ENCODE results near the gene TMOD1. TPM values are rescaled to one million over a fixed set of nuclear protein-coding genes. Genes with fewer than 3 reads are reported as not detected.
"Not testable (repeated sequence)": the region's sequence is repeated elsewhere in the genome, so short reads cannot be mapped to it uniquely, and the experiment has no call there.

Gene TMOD1
- total and polyA plus RNA-seq, 5 donors from 2014 or later, result 2.4 to 11.0 (median 3.7) TPM

DNA sequence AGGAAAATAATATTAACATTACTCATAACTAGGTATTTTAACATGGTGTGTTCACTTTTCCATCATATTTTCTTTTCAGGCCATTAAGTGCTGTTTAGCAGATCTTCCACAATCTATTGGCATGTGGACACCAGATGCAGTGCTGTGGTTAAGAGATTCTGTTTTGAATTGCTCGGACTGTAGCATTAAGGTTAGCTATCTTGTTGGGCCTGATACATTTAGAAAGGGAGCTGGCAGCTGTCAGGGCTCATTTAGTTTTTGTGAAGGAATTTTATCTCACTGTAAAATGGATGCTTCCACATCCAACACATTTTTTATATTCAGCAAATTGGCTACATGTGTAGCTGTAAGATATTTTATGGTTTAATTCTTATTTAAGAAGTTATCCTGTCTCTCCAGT lies 20.7 kb upstream of the TMOD1 start:
- Histone ChIP-seq H3K27ac (ENCODE audit: insufficient read depth, low read length, poor library complexity, severe bottlenecking) (no peak overlapping the region), H3K9me3 (ENCODE audit: control insufficient read depth in 2 of 2, low read length in 2 of 2) (no peaks in the 10 kb centered on the region), H3K4me1 (ENCODE audit: control insufficient read depth, insufficient read depth, low read length, poor library complexity, severe bottlenecking) (no peaks in the 10 kb centered on the region), H3K36me3 (ENCODE audit: control insufficient read depth, insufficient read depth, low read length) (peaks cover 43% of the 10 kb centered on the region), H3K27me3 (ENCODE audit: control insufficient read depth, insufficient read depth, low read length) (no peaks in the 10 kb centered on the region), H3K4me3 (ENCODE audit: low read depth, low read length) (no peak overlapping the region)
- Mint-ChIP-seq H3K27ac (no peak overlapping the region), H3K4me3 (no peak overlapping the region), H3K36me3 (peaks cover 49% of the 10 kb centered on the region), H3K4me1 (peaks cover 0 to 2% (median 0%) of the 10 kb centered on the region in 4 donors), H3K27me3 (no peaks in the 10 kb centered on the region), H3K9me3 (peaks cover 0 to 10% (median 0%) of the 10 kb centered on the region in 7 donors)
- DNase-seq (no peak), ATAC-seq (ENCODE audit: low read depth in 2 of 2) (no peak)

- H3K36me3 Mint-ChIP-seq, result peaks cover 58% of the 10 kb centered on the region
- DNase-seq, result no peak
- H3K4me3 Mint-ChIP-seq, result no peak overlapping the region
- no peaks in the 10 kb centered on the region for H3K27me3 Mint-ChIP-seq
- H3K9me3 Mint-ChIP-seq, result peaks cover 0 to 15% (median 1%) of the 10 kb centered on the region in 7 donors
- Histone ChIP-seq H3K9me3 (ENCODE audit: control insufficient read depth in 2 of 2, low read length in 2 of 2) (peaks cover 11% of the 10 kb centered on the region in 2 experiments), H3K4me3 (ENCODE audit: low read depth, low read length) (no peak overlapping the region), H3K4me1 (ENCODE audit: control insufficient read depth, insufficient read depth, low read length, poor library complexity, severe bottlenecking) (no peaks in the 10 kb centered on the region), H3K27me3 (ENCODE audit: control insufficient read depth, insufficient read depth, low read length) (no peaks in the 10 kb centered on the region), H3K27ac (ENCODE audit: insufficient read depth, low read length, poor library complexity, severe bottlenecking) (no peak overlapping the region), H3K36me3 (ENCODE audit: control insufficient read depth, insufficient read depth, low read length) (peaks cover 66% of the 10 kb centered on the region)
- peaks cover 0 to 4% (median 1%) of the 10 kb centered on the region in 4 donors for H3K4me1 Mint-ChIP-seq
- no peak for ATAC-seq (ENCODE audit: low read depth in 2 of 2)
- H3K27ac Mint-ChIP-seq, result no peak overlapping the region
Observed at GRCh38 chr9:97484134-97484533, 17.3 kb upstream of the TMOD1 start.

DNA sequence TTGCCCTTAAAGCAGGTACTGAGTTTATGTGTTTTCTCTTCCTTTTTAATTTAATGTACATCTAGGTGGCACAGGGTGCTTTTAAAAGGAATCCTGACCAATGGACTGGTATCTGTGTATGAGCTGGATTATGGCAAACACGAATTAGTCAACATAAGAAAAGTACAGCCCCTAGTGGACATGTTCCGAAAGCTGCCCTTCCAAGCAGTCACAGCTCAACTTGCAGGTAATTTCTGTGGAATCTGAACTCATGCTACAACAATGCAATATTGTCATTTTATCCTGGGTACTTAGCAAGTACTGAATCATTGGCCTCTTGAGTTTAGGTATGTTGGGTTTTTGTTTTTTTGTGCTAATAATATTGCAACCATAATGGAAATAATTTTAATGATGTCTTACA lies 14.4 kb upstream of the TMOD1 start:
- DNase-seq (no peak), ATAC-seq (ENCODE audit: low read depth in 2 of 2) (no peak)
- Mint-ChIP-seq H3K36me3 (peaks cover 57% of the 10 kb centered on the region), H3K4me1 (peaks cover 0 to 17% (median 1%) of the 10 kb centered on the region in 4 donors), H3K4me3 (no peak overlapping the region), H3K27ac (no peak overlapping the region), H3K9me3 (peaks cover 0 to 11% (median 1%) of the 10 kb centered on the region in 7 donors), H3K27me3 (no peaks in the 10 kb centered on the region)
- Histone ChIP-seq H3K27ac (ENCODE audit: insufficient read depth, low read length, poor library complexity, severe bottlenecking) (no peak overlapping the region), H3K27me3 (ENCODE audit: control insufficient read depth, insufficient read depth, low read length) (no peaks in the 10 kb centered on the region), H3K4me3 (ENCODE audit: low read depth, low read length) (no peak overlapping the region), H3K4me1 (ENCODE audit: control insufficient read depth, insufficient read depth, low read length, poor library complexity, severe bottlenecking) (no peaks in the 10 kb centered on the region), H3K36me3 (ENCODE audit: control insufficient read depth, insufficient read depth, low read length) (peaks cover 57% of the 10 kb centered on the region), H3K9me3 (ENCODE audit: control insufficient read depth in 2 of 2, low read length in 2 of 2) (peaks cover 11% of the 10 kb centered on the region in 2 experiments)

GRCh38 chr9:97487861-97488260 lies 13.6 kb upstream of the TMOD1 start:
- ATAC-seq (ENCODE audit: low read depth in 2 of 2) (no peak), DNase-seq (no peak)
- peaks cover 52% of the 10 kb centered on the region for H3K36me3 Mint-ChIP-seq
- no peak overlapping the region for H3K27ac Mint-ChIP-seq
- no peaks in the 10 kb centered on the region for H3K4me1 ChIP-seq (ENCODE audit: control insufficient read depth, insufficient read depth, low read length, poor library complexity, severe bottlenecking)
- peaks cover 49% of the 10 kb centered on the region for H3K36me3 ChIP-seq (ENCODE audit: control insufficient read depth, insufficient read depth, low read length)
- H3K9me3 ChIP-seq (ENCODE audit: control insufficient read depth in 2 of 2, low read length in 2 of 2), result peaks cover 11% of the 10 kb centered on the region in 2 experiments
- no peaks in the 10 kb centered on the region for H3K27me3 ChIP-seq (ENCODE audit: control insufficient read depth, insufficient read depth, low read length)
- H3K27me3 Mint-ChIP-seq, result no peaks in the 10 kb centered on the region
- H3K4me1 Mint-ChIP-seq, result peaks cover 0 to 21% (median 1%) of the 10 kb centered on the region in 4 donors
- no peak overlapping the region for H3K4me3 Mint-ChIP-seq
- H3K4me3 ChIP-seq (ENCODE audit: low read depth, low read length), result no peak overlapping the region
- H3K9me3 Mint-ChIP-seq, result peaks cover 0 to 8% (median 1%) of the 10 kb centered on the region in 7 donors
- H3K27ac ChIP-seq (ENCODE audit: insufficient read depth, low read length, poor library complexity, severe bottlenecking), result no peak overlapping the region

DNA sequence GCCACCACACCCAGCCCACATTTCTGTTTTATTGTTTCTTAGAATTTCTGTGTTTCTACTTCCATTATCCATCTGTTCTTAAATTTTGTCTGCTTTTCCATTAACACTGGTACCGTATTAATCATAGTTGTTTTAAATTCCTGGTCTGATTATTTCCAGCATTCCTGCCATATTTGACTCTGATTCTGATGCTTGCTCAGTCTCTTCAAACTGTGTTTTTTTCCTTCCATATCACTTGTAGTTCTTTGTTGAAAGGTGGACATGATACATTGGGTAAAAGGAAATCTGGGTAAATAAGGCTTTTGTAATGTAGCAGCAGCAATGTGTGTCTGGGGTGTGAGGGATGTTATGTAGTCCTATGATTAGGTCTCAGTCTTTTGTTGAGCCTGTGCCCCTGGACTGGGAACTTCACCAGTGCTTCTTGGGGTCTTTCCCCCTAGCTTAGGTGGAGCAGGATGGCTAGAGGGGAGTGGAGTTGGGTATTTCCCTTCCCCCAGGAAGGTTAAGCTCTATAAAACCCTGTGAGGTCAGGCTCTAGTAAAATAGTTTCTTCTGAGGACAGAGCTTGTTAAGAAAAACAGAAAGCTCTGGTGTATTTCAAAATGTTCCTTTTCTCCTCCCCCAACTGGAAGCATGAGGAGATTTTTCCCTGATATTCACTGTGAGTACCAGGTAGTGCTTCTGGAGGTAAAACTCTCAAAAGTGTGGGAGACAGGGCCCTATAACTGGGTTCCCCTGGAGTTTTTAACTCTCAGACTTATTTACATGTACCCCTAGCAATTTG lies 10.1 kb upstream of the TMOD1 start:
- H3K9me3 Mint-ChIP-seq, result peaks cover 0 to 8% (median 2%) of the 10 kb centered on the region in 7 donors
- no peak overlapping the region for H3K4me3 Mint-ChIP-seq
- no peaks in the 10 kb centered on the region for H3K27me3 ChIP-seq (ENCODE audit: control insufficient read depth, insufficient read depth, low read length)
- peaks cover 52% of the 10 kb centered on the region for H3K36me3 Mint-ChIP-seq
- no peak for ATAC-seq (ENCODE audit: low read depth in 2 of 2)
- H3K27ac ChIP-seq (ENCODE audit: insufficient read depth, low read length, poor library complexity, severe bottlenecking), result no peak overlapping the region
- H3K4me1 Mint-ChIP-seq, result peaks cover 0 to 21% (median 0%) of the 10 kb centered on the region in 4 donors
- DNase-seq, result no peak
- no peak overlapping the region for H3K4me3 ChIP-seq (ENCODE audit: low read depth, low read length)
- H3K4me1 ChIP-seq (ENCODE audit: control insufficient read depth, insufficient read depth, low read length, poor library complexity, severe bottlenecking), result no peaks in the 10 kb centered on the region
- H3K9me3 ChIP-seq (ENCODE audit: control insufficient read depth in 2 of 2, low read length in 2 of 2), result peaks cover 11% of the 10 kb centered on the region in 2 experiments
- peaks cover 45% of the 10 kb centered on the region for H3K36me3 ChIP-seq (ENCODE audit: control insufficient read depth, insufficient read depth, low read length)
- no peaks in the 10 kb centered on the region for H3K27me3 Mint-ChIP-seq
- H3K27ac Mint-ChIP-seq, result no peak overlapping the region

- H3K36me3 Mint-ChIP-seq, result peaks cover 21% of the 10 kb centered on the region
- H3K27ac Mint-ChIP-seq; H3K9me3 ChIP-seq (ENCODE audit: control insufficient read depth in 2 of 2, low read length in 2 of 2); DNase-seq; H3K4me3 ChIP-seq (ENCODE audit: low read depth, low read length); H3K9me3 Mint-ChIP-seq; ATAC-seq (ENCODE audit: low read depth in 2 of 2); H3K4me3 Mint-ChIP-seq; H3K27ac ChIP-seq (ENCODE audit: insufficient read depth, low read length, poor library complexity, severe bottlenecking): not testable (repeated sequence)
- Histone ChIP-seq H3K27me3 (ENCODE audit: control insufficient read depth, insufficient read depth, low read length) (peaks cover 11% of the 10 kb centered on the region), H3K36me3 (ENCODE audit: control insufficient read depth, insufficient read depth, low read length) (peaks cover 18% of the 10 kb centered on the region), H3K4me1 (ENCODE audit: control insufficient read depth, insufficient read depth, low read length, poor library complexity, severe bottlenecking) (peaks cover 18% of the 10 kb centered on the region)
- H3K27me3 Mint-ChIP-seq, result peaks cover 22% of the 10 kb centered on the region
- H3K4me1 Mint-ChIP-seq, result peaks cover 4 to 18% (median 9%) of the 10 kb centered on the region in 4 donors
Observed at GRCh38 chr9:97497558-97498375, 3.7 kb upstream of the TMOD1 start.

DNA sequence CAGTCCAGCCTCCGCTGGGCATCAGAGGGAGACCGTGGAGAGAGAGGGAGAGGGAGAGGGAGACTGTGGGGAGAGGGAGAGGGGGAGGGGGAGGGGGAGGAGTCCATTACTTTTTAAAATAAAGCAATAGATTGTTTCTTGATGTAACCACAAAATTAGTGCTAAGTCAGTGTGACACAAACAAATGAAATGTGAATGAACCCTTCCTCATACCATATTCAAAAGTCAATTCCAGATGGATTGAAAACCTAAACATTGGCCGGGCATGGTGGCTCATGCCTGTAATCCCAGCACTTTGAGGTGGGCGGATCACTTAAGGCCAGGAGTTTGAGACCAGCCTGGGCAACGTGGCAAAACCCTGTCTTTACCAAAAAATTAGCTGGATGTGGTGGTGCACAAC lies 2.6 kb upstream of the TMOD1 start:
- peaks cover 22% of the 10 kb centered on the region for H3K4me1 ChIP-seq (ENCODE audit: control insufficient read depth, insufficient read depth, low read length, poor library complexity, severe bottlenecking)
- peaks cover 18% of the 10 kb centered on the region for H3K36me3 ChIP-seq (ENCODE audit: control insufficient read depth, insufficient read depth, low read length)
- not testable (repeated sequence) for DNase-seq; H3K4me3 ChIP-seq (ENCODE audit: low read depth, low read length); H3K4me3 Mint-ChIP-seq; H3K9me3 Mint-ChIP-seq; ATAC-seq (ENCODE audit: low read depth in 2 of 2); H3K27ac ChIP-seq (ENCODE audit: insufficient read depth, low read length, poor library complexity, severe bottlenecking); H3K27ac Mint-ChIP-seq; H3K9me3 ChIP-seq (ENCODE audit: control insufficient read depth in 2 of 2, low read length in 2 of 2)
- H3K4me1 Mint-ChIP-seq, result peaks cover 4 to 28% (median 12%) of the 10 kb centered on the region in 4 donors
- H3K27me3 Mint-ChIP-seq, result peaks cover 33% of the 10 kb centered on the region
- H3K27me3 ChIP-seq (ENCODE audit: control insufficient read depth, insufficient read depth, low read length), result peaks cover 20% of the 10 kb centered on the region
- peaks cover 16% of the 10 kb centered on the region for H3K36me3 Mint-ChIP-seq
